ENCODE results near the gene CAMTA1. TPM values are rescaled to one million over a fixed set of nuclear protein-coding genes. Genes with fewer than 3 reads are reported as not detected.

The CAMTA1 gene
- total and polyA plus RNA-seq, 9 of the 15 experiments (the other 6 are each of a cell fraction or from before 2014, with no cell fraction given): 43.9 to 161 (median 65.9) TPM

DNA sequence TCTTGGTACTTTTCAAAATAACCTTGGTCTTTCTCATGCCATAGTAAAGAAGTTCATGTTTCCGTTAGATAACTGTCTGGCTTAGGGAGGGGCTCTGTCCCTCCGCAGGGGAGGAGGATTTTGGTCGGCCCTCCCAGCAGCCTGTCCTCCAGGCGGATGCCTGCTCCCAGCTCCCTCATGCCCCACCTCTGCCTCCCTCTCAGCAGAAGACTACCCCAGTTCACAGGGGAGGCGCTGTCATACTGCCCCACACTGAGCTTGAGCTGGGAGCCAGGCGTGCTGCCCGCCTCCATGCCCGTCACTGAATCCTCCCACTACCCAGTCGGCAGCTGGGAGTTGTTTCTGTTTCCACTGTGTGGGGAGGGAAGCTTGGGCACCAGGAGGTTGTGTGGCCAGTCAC lies 127.3 kb downstream of the CAMTA1 start:
- Histone ChIP-seq H2AFZ (ENCODE audit: low read depth, low read length) (peak overlapping the region; percentile 85), H3K9ac (ENCODE audit: insufficient read depth in 1 of 2, low read depth in 2 of 2, low read length in 2 of 2) (peak overlapping the region; percentile 17 to 62; a peak in 1 of 4 replicates), H3K27me3 (ENCODE audit: control insufficient read depth in 2 of 2, insufficient read depth in 2 of 2, low read length in 2 of 2) (peaks cover 16 to 56% of the 10 kb centered on the region in 2 experiments), H3K4me1 (replicated peaks in 1 of 2; ENCODE audit: control insufficient read depth in 2 of 2, insufficient read depth in 2 of 2, low read length in 2 of 2) (peaks cover 10 to 31% of the 10 kb centered on the region in 2 experiments), H3K4me2 (ENCODE audit: insufficient read depth, low read length) (peak overlapping the region; percentile 9; the same call in 1 of the 2 replicates), H3K79me2 (ENCODE audit: control insufficient read depth, insufficient read depth, low read length) (no peaks in the 10 kb centered on the region), H3K9me3 (replicated peaks; ENCODE audit: control insufficient read depth, insufficient read depth, low read depth, low read length) (no peaks in the 10 kb centered on the region), H3K36me3 (ENCODE audit: control insufficient read depth, insufficient read depth, low read length) (no peaks in the 10 kb centered on the region), H3K27ac (ENCODE audit: extremely low read depth, low read depth, low read length) (peak overlapping the region; percentile 52; the same call in 2 of the 3 replicates), H3K4me3 (no peak overlapping the region), H4K20me1 (replicated peaks; ENCODE audit: control insufficient read depth, insufficient read depth, low read length) (no peaks in the 10 kb centered on the region), H3K9me1 (ENCODE audit: control insufficient read depth, insufficient read depth, low read length) (no peaks in the 10 kb centered on the region)
- peak; percentile 87 for FAIRE-seq
- ChIA-PET POLR2A (interaction anchor here (0.9 kb wide), 2 partner anchors 15 to 128 kb away, joined by 3 to 6 read pairs; no protein-coding TSS in a partner anchor), CTCF (ENCODE audit: low intra/inter-chr PET ratio) (no interaction called here)
- intact Hi-C loops (cut with micrococcal nuclease) (no loop called here), in situ Hi-C loops (cut with MboI) (no loop called here)
- peak; percentile 85 for ATAC-seq
- BruUV-seq (replicated peaks): no TSS peak
- WGBS (ENCODE audit: insufficient coverage, low coverage, missing lambda C conversion rate): 27% methylated on average over 9 of the region's 9 CpGs
- peak; percentile 73 to 81 (median 78) for DNase-seq (ENCODE audit: extremely low read depth in 1 of 4, low spot score in 3 of 4)
- TF ChIP-seq, protein P1, sequence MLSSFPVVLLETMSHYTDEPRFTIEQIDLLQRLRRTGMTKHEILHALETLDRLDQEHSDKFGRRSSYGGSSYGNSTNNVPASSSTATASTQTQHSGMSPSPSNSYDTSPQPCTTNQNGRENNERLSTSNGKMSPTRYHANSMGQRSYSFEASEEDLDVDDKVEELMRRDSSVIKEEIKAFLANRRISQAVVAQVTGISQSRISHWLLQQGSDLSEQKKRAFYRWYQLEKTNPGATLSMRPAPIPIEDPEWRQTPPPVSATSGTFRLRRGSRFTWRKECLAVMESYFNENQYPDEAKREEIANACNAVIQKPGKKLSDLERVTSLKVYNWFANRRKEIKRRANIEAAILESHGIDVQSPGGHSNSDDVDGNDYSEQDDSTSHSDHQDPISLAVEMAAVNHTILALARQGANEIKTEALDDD (IDR thresholded peaks at IDR 0.05): no peak
- TF ChIP-seq, protein P2, sequence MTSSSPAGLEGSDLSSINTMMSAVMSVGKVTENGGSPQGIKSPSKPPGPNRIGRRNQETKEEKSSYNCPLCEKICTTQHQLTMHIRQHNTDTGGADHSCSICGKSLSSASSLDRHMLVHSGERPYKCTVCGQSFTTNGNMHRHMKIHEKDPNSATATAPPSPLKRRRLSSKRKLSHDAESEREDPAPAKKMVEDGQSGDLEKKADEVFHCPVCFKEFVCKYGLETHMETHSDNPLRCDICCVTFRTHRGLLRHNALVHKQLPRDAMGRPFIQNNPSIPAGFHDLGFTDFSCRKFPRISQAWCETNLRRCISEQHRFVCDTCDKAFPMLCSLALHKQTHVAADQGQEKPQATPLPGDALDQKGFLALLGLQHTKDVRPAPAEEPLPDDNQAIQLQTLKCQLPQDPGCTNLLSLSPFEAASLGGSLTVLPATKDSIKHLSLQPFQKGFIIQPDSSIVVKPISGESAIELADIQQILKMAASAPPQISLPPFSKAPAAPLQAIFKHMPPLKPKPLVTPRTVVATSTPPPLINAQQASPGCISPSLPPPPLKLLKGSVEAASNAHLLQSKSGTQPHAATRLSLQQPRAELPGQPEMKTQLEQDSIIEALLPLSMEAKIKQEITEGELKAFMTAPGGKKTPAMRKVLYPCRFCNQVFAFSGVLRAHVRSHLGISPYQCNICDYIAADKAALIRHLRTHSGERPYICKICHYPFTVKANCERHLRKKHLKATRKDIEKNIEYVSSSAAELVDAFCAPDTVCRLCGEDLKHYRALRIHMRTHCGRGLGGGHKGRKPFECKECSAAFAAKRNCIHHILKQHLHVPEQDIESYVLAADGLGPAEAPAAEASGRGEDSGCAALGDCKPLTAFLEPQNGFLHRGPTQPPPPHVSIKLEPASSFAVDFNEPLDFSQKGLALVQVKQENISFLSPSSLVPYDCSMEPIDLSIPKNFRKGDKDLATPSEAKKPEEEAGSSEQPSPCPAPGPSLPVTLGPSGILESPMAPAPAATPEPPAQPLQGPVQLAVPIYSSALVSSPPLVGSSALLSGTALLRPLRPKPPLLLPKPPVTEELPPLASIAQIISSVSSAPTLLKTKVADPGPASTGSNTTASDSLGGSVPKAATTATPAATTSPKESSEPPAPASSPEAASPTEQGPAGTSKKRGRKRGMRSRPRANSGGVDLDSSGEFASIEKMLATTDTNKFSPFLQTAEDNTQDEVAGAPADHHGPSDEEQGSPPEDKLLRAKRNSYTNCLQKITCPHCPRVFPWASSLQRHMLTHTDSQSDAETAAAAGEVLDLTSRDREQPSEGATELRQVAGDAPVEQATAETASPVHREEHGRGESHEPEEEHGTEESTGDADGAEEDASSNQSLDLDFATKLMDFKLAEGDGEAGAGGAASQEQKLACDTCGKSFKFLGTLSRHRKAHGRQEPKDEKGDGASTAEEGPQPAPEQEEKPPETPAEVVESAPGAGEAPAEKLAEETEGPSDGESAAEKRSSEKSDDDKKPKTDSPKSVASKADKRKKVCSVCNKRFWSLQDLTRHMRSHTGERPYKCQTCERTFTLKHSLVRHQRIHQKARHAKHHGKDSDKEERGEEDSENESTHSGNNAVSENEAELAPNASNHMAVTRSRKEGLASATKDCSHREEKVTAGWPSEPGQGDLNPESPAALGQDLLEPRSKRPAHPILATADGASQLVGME (CRISPR knock-in tag; IDR thresholded peaks at IDR 0.05): peak; percentile 36; the same call in 1 of the 2 replicates
- no peak for TF ChIP-seq STAT5B (CRISPR knock-in tag; IDR thresholded peaks at IDR 0.05)
- no peak for TF ChIP-seq SMC3 (conservative IDR thresholded peaks at IDR 0.05; ENCODE audit: insufficient read depth, low read depth, low read length)
- TF ChIP-seq, protein P3, sequence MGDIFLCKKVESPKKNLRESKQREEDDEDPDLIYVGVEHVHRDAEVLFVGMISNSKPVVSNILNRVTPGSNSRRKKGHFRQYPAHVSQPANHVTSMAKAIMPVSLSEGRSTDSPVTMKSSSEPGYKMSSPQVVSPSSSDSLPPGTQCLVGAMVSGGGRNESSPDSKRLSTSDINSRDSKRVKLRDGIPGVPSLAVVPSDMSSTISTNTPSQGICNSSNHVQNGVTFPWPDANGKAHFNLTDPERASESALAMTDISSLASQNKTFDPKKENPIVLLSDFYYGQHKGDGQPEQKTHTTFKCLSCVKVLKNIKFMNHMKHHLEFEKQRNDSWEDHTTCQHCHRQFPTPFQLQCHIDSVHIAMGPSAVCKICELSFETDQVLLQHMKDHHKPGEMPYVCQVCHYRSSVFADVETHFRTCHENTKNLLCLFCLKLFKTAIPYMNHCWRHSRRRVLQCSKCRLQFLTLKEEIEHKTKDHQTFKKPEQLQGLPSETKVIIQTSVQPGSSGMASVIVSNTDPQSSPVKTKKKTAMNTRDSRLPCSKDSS (IDR thresholded peaks at IDR 0.05; ENCODE audit: low read depth, partially characterized antibody): no peak
- TF ChIP-seq, protein P4, sequence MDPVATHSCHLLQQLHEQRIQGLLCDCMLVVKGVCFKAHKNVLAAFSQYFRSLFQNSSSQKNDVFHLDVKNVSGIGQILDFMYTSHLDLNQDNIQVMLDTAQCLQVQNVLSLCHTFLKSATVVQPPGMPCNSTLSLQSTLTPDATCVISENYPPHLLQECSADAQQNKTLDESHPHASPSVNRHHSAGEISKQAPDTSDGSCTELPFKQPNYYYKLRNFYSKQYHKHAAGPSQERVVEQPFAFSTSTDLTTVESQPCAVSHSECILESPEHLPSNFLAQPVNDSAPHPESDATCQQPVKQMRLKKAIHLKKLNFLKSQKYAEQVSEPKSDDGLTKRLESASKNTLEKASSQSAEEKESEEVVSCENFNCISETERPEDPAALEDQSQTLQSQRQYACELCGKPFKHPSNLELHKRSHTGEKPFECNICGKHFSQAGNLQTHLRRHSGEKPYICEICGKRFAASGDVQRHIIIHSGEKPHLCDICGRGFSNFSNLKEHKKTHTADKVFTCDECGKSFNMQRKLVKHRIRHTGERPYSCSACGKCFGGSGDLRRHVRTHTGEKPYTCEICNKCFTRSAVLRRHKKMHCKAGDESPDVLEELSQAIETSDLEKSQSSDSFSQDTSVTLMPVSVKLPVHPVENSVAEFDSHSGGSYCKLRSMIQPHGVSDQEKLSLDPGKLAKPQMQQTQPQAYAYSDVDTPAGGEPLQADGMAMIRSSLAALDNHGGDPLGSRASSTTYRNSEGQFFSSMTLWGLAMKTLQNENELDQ (CRISPR knock-in tag; IDR thresholded peaks at IDR 0.05; ENCODE audit: borderline replicate concordance): no peak
- no peak for TF ChIP-seq ZKSCAN8 (CRISPR knock-in tag; IDR thresholded peaks at IDR 0.05)
- TF ChIP-seq ATF1 (CRISPR knock-in tag; IDR thresholded peaks at IDR 0.05): no peak
- TF ChIP-seq ATF1 (tag; IDR thresholded peaks at IDR 0.05): 0 out of 2 replicates have a peak, but pooled peaks have one; percentile 17
- TF ChIP-seq ZNF212 (CRISPR knock-in tag; IDR thresholded peaks at IDR 0.05): no peak
- peak; percentile 59; the same call in 1 of the 2 replicates for TF ChIP-seq TCF3 (CRISPR knock-in tag; IDR thresholded peaks at IDR 0.05)
